Neutrophil (primary cell): Measurements from ENCODE around the gene GIPC2.
"Not testable (repeated sequence)": the region's sequence is repeated elsewhere in the genome, so short reads cannot be mapped to it uniquely, and the experiment has no call there.

Source experiments
- H3K27ac ChIP-seq: fragments of 200-600 bp; sonication (generic); 2 replicates; pipeline ENCODE4 v1.5.1; 2016; ENCODE audit warnings: mild to moderate bottlenecking, moderate library complexity
- H3K27me3 ChIP-seq: fragments of 200-600 bp; sonication (generic); 2 replicates; pipeline ENCODE4 v1.6.0; 2016; ENCODE audit warnings: mild to moderate bottlenecking
- H3K36me3 ChIP-seq: fragments of 200-600 bp; sonication (generic); 2 replicates; pipeline ENCODE4 v1.5.1; 2017
- H3K4me1 ChIP-seq, 2 experiments: fragments of 200-600 bp in 1 of 2; sonication (generic) in 1 of 2; 1 replicate in 1 of 2; 2 replicates in 1 of 2; pipeline versions ENCODE4 v1.5.1 to v1.6.1; 2013 to 2016; ENCODE audit warnings: low read depth in 1 of 2, low read length in 1 of 2, mild to moderate bottlenecking in 1 of 2, moderate library complexity in 1 of 2; ENCODE audit not compliant: control insufficient read depth in 1 of 2, insufficient read depth in 1 of 2
- H3K4me3 ChIP-seq, 2 experiments: fragments of 200-600 bp in 1 of 2; sonication (generic) in 1 of 2; 1 replicate in 1 of 2; 2 replicates in 1 of 2; pipeline ENCODE4 v1.5.1; 2013 to 2016; ENCODE audit warnings: low read depth in 1 of 2, low read length in 1 of 2, mild to moderate bottlenecking in 1 of 2, moderate library complexity in 1 of 2
- H3K9me3 ChIP-seq: fragments of 200-600 bp; sonication (generic); 2 replicates; pipeline ENCODE4 v1.5.1; 2016
- CTCF ChIP-seq: fragments of 200-600 bp; sonication (generic); IDR thresholded peaks from 2 replicates; pipeline ENCODE4 v1.5.1; 2016; ENCODE audit warnings: antibody characterized with exemption

The GIPC2 gene

GRCh38 chr1:78058670-78059069 is 12.9 kb downstream of the GIPC2 start:
- no peak for TF ChIP-seq CTCF
- no peaks in the 10 kb centered on the region for H3K9me3 ChIP-seq
- no peaks in the 10 kb centered on the region for H3K4me1 ChIP-seq
- H3K27me3 ChIP-seq, result no peaks in the 10 kb centered on the region
- no peak overlapping the region for H3K4me3 ChIP-seq
- no peaks in the 10 kb centered on the region for H3K36me3 ChIP-seq
- no peak overlapping the region for H3K27ac ChIP-seq

- no peaks in the 10 kb centered on the region for H3K9me3 ChIP-seq
- H3K27me3 ChIP-seq, result no peaks in the 10 kb centered on the region
- no peak overlapping the region for H3K4me3 ChIP-seq
- H3K36me3 ChIP-seq, result no peaks in the 10 kb centered on the region
- no peaks in the 10 kb centered on the region for H3K4me1 ChIP-seq
- no peak overlapping the region for H3K27ac ChIP-seq
- no peak for TF ChIP-seq CTCF
These were observed 15.2 kb downstream of the GIPC2 start for GRCh38 chr1:78060857-78061563.

- no peaks in the 10 kb centered on the region for H3K27me3 ChIP-seq
- H3K27ac ChIP-seq, result no peak overlapping the region
- H3K9me3 ChIP-seq, result no peaks in the 10 kb centered on the region
- H3K36me3 ChIP-seq, result no peaks in the 10 kb centered on the region
- TF ChIP-seq CTCF, result no peak
- no peaks in the 10 kb centered on the region for H3K4me1 ChIP-seq
- no peak overlapping the region for H3K4me3 ChIP-seq
These were observed 16.2 kb downstream of the GIPC2 start for GRCh38 chr1:78061825-78062523.

- H3K9me3 ChIP-seq, H3K36me3 ChIP-seq, H3K27me3 ChIP-seq: not testable (repeated sequence)
These were observed 19.1 kb downstream of the GIPC2 start for GRCh38 chr1:78064886-78065285.

GRCh38 chr1:78068681-78069283 is 23.0 kb downstream of the GIPC2 start:
- Histone ChIP-seq H3K27me3 (peaks cover 4% of the 10 kb centered on the region), H3K4me3 (no peak overlapping the region), H3K27ac (no peak overlapping the region), H3K36me3 (no peaks in the 10 kb centered on the region), H3K9me3 (no peaks in the 10 kb centered on the region), H3K4me1 (no peaks in the 10 kb centered on the region)
- no peak for TF ChIP-seq CTCF

More at GRCh38 chr1:78064886-78065285, 19.1 kb downstream of the GIPC2 start:
- not testable (repeated sequence) for H3K4me3 ChIP-seq, H3K4me1 ChIP-seq, H3K27ac ChIP-seq

GRCh38 chr1:78069784-78070183 is 24.0 kb downstream of the GIPC2 start:
- Histone ChIP-seq H3K4me3 (no peak overlapping the region), H3K27me3 (peaks cover 4% of the 10 kb centered on the region), H3K4me1 (no peaks in the 10 kb centered on the region), H3K36me3 (no peaks in the 10 kb centered on the region), H3K9me3 (no peaks in the 10 kb centered on the region), H3K27ac (no peak overlapping the region)
- no peak for TF ChIP-seq CTCF
